HL-60 (cell line): Measurements from ENCODE around the gene ACSM2A.
"Not testable (repeated sequence)": the region's sequence is repeated elsewhere in the genome, so short reads cannot be mapped to it uniquely, and the experiment has no call there.

ENCODE experiments used
- DNase-seq, 2 experiments: peaks; one replicate each; pipeline ENCODE4 v3.0.0-alpha.2; 2010 to 2020; ENCODE audit warnings: low read depth in 1 of 2, low spot score in 1 of 2
- H3K27ac ChIP-seq: fragments of 250-450 bp; sonication (Bioruptor Pico); replicated peaks from 2 replicates; pipeline ENCODE4 v1.5.1; 2020; ENCODE audit warnings: mild to moderate bottlenecking, moderate library complexity
- H3K27me3 ChIP-seq: fragments of 250-450 bp; sonication (Bioruptor Pico); 2 replicates; pipeline ENCODE4 v1.5.1; 2021; ENCODE audit warnings: mild to moderate bottlenecking, moderate library complexity; ENCODE audit not compliant: insufficient read depth, poor library complexity, severe bottlenecking
- H3K4me3 ChIP-seq: replicated peaks from 2 replicates; pipeline ENCODE4 v1.5.1; 2011; ENCODE audit warnings: mild to moderate bottlenecking, control low read depth, low read length; ENCODE audit not compliant: insufficient read depth
- CTCF ChIP-seq: IDR thresholded peaks from one replicate; pipeline ENCODE4 v1.5.1; 2011; ENCODE audit warnings: low read length, control low read depth, inconsistent platforms; ENCODE audit not compliant: insufficient read depth
- GABPA ChIP-seq: IDR thresholded peaks from 2 replicates; pipeline ENCODE4 v1.6.1; 2012; ENCODE audit warnings: low read depth
- POLR2AphosphoS5 ChIP-seq: IDR thresholded peaks from 2 replicates; pipeline ENCODE4 v1.6.1; 2012; ENCODE audit warnings: low read depth
- REST ChIP-seq: IDR thresholded peaks from 2 replicates; pipeline ENCODE4 v1.6.1; 2012; ENCODE audit warnings: low read depth; ENCODE audit not compliant: insufficient replicate concordance
- SPI1 ChIP-seq: IDR thresholded peaks from 2 replicates; pipeline ENCODE4 v1.6.1; 2012; ENCODE audit warnings: low read depth, mild to moderate bottlenecking, borderline replicate concordance

ACSM2A gene

GRCh38 chr16:20424129-20424866, 27.0 kb upstream of the ACSM2A start:
- TF ChIP-seq GABPA (no peak), POLR2AphosphoS5 (no peak), CTCF (no peak), SPI1 (no peak), REST (peak; percentile 85)
- no peak overlapping the region for H3K27ac ChIP-seq

GRCh38 chr16:20427401-20427797, 23.9 kb upstream of the ACSM2A start:
- H3K4me3 ChIP-seq, DNase-seq, H3K27me3 ChIP-seq, H3K27ac ChIP-seq: not testable (repeated sequence)

More at GRCh38 chr16:20424129-20424866, 27.0 kb upstream of the ACSM2A start:
- Histone ChIP-seq H3K27me3 (no peaks in the 10 kb centered on the region), H3K4me3 (no peak overlapping the region)
- DNase-seq: no peak

GRCh38 chr16:20429499-20429898, 21.8 kb upstream of the ACSM2A start:
- not testable (repeated sequence) for H3K27ac ChIP-seq, H3K27me3 ChIP-seq, H3K4me3 ChIP-seq, DNase-seq

GRCh38 chr16:20430480-20430879, 20.8 kb upstream of the ACSM2A start:
- not testable (repeated sequence) for H3K27me3 ChIP-seq, DNase-seq

GRCh38 chr16:20430948-20431347, 20.4 kb upstream of the ACSM2A start:
- Histone ChIP-seq H3K27me3 (no peaks in the 10 kb centered on the region), H3K4me3 (no peak overlapping the region), H3K27ac (no peak overlapping the region)
- DNase-seq: no peak
- TF ChIP-seq REST (no peak), POLR2AphosphoS5 (no peak), SPI1 (no peak), GABPA (no peak), CTCF (no peak)

More at GRCh38 chr16:20430480-20430879, 20.8 kb upstream of the ACSM2A start:
- H3K27ac ChIP-seq, H3K4me3 ChIP-seq: not testable (repeated sequence)

GRCh38 chr16:20438950-20439349, 12.4 kb upstream of the ACSM2A start:
- not testable (repeated sequence) for DNase-seq, H3K27ac ChIP-seq, H3K27me3 ChIP-seq, H3K4me3 ChIP-seq

GRCh38 chr16:20439820-20440231, 11.5 kb upstream of the ACSM2A start:
- not testable (repeated sequence) for H3K4me3 ChIP-seq, H3K27me3 ChIP-seq, DNase-seq, H3K27ac ChIP-seq

- H3K27me3 ChIP-seq, H3K27ac ChIP-seq, H3K4me3 ChIP-seq, DNase-seq: not testable (repeated sequence)
Measured at GRCh38 chr16:20440731-20441130, 10.6 kb upstream of the ACSM2A start.
